HL-60 (cell line): ENCODE results near the gene KRT74.

ENCODE experiments used
- DNase-seq, 2 experiments: peaks; one replicate each; pipeline ENCODE4 v3.0.0-alpha.2; 2010 to 2020; ENCODE audit warnings: low read depth in 1 of 2, low spot score in 1 of 2
- H3K27ac ChIP-seq: fragments of 250-450 bp; sonication (Bioruptor Pico); replicated peaks from 2 replicates; pipeline ENCODE4 v1.5.1; 2020; ENCODE audit warnings: mild to moderate bottlenecking, moderate library complexity
- H3K27me3 ChIP-seq: fragments of 250-450 bp; sonication (Bioruptor Pico); 2 replicates; pipeline ENCODE4 v1.5.1; 2021; ENCODE audit warnings: mild to moderate bottlenecking, moderate library complexity; ENCODE audit not compliant: insufficient read depth, poor library complexity, severe bottlenecking
- H3K4me3 ChIP-seq: replicated peaks from 2 replicates; pipeline ENCODE4 v1.5.1; 2011; ENCODE audit warnings: mild to moderate bottlenecking, control low read depth, low read length; ENCODE audit not compliant: insufficient read depth
- GABPA ChIP-seq: IDR thresholded peaks from 2 replicates; pipeline ENCODE4 v1.6.1; 2012; ENCODE audit warnings: low read depth
- POLR2AphosphoS5 ChIP-seq: IDR thresholded peaks from 2 replicates; pipeline ENCODE4 v1.6.1; 2012; ENCODE audit warnings: low read depth
- SPI1 ChIP-seq: IDR thresholded peaks from 2 replicates; pipeline ENCODE4 v1.6.1; 2012; ENCODE audit warnings: low read depth, mild to moderate bottlenecking, borderline replicate concordance
- TF ChIP-seq, protein P1 (sequence below): IDR thresholded peaks from one replicate; pipeline ENCODE4 v1.5.1; 2011; ENCODE audit warnings: low read length, control low read depth, inconsistent platforms; ENCODE audit not compliant: insufficient read depth
- TF ChIP-seq, protein P2 (sequence below): IDR thresholded peaks from 2 replicates; pipeline ENCODE4 v1.6.1; 2012; ENCODE audit warnings: low read depth; ENCODE audit not compliant: insufficient replicate concordance

The KRT74 gene

DNA sequence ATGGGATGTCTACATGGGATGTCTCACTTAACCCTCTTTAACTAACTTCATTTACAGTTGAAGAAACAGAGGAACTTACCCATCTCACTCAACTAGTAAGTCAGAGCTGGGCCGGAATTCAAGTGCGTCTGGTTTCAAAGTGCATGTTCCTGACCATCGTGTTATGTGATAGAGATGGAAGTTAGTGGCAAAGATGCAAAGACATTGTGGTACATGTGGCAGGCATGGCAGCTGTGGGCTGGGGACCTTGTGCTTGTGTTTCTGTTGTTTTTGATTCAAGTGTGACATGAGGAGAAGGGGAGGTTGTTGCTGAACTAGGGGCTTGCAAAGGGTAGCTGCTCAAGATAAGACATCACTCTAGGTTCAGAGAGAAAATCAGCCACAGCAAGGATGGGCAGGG, 2.3 kb upstream of the KRT74 start:
- DNase-seq = no peak
- H3K27me3 ChIP-seq = peaks cover 2% of the 10 kb centered on the region
- H3K27ac ChIP-seq = no peak overlapping the region
- TF ChIP-seq, protein P1, sequence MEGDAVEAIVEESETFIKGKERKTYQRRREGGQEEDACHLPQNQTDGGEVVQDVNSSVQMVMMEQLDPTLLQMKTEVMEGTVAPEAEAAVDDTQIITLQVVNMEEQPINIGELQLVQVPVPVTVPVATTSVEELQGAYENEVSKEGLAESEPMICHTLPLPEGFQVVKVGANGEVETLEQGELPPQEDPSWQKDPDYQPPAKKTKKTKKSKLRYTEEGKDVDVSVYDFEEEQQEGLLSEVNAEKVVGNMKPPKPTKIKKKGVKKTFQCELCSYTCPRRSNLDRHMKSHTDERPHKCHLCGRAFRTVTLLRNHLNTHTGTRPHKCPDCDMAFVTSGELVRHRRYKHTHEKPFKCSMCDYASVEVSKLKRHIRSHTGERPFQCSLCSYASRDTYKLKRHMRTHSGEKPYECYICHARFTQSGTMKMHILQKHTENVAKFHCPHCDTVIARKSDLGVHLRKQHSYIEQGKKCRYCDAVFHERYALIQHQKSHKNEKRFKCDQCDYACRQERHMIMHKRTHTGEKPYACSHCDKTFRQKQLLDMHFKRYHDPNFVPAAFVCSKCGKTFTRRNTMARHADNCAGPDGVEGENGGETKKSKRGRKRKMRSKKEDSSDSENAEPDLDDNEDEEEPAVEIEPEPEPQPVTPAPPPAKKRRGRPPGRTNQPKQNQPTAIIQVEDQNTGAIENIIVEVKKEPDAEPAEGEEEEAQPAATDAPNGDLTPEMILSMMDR = no peak
- TF ChIP-seq POLR2AphosphoS5 (no peak), SPI1 (no peak)
- TF ChIP-seq, protein P2, sequence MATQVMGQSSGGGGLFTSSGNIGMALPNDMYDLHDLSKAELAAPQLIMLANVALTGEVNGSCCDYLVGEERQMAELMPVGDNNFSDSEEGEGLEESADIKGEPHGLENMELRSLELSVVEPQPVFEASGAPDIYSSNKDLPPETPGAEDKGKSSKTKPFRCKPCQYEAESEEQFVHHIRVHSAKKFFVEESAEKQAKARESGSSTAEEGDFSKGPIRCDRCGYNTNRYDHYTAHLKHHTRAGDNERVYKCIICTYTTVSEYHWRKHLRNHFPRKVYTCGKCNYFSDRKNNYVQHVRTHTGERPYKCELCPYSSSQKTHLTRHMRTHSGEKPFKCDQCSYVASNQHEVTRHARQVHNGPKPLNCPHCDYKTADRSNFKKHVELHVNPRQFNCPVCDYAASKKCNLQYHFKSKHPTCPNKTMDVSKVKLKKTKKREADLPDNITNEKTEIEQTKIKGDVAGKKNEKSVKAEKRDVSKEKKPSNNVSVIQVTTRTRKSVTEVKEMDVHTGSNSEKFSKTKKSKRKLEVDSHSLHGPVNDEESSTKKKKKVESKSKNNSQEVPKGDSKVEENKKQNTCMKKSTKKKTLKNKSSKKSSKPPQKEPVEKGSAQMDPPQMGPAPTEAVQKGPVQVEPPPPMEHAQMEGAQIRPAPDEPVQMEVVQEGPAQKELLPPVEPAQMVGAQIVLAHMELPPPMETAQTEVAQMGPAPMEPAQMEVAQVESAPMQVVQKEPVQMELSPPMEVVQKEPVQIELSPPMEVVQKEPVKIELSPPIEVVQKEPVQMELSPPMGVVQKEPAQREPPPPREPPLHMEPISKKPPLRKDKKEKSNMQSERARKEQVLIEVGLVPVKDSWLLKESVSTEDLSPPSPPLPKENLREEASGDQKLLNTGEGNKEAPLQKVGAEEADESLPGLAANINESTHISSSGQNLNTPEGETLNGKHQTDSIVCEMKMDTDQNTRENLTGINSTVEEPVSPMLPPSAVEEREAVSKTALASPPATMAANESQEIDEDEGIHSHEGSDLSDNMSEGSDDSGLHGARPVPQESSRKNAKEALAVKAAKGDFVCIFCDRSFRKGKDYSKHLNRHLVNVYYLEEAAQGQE = no peak
- H3K4me3 ChIP-seq = no peak overlapping the region

DNA sequence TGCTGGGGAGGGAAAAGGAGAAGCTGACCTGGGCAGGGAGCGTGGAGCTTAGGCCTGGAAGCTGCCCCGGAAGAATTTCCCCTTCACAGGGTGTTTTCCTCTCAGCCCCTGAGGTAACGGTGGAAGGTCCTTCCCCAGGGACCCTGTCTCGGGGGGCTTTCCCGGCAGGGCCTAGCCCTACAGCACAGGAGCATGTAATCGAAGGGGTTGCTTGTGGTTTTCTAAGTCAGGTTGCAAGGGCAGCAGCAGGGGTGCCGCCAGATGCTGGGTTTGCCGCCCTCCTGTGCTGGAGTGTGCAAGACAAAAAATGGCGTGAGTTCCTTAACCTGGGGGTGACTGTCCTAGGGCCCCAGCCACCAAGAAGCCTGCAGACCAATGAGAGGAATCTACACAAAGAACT, 1.6 kb upstream of the KRT74 start:
- Histone ChIP-seq H3K4me3 (no peak overlapping the region), H3K27ac (no peak overlapping the region), H3K27me3 (peaks cover 2% of the 10 kb centered on the region)
- TF ChIP-seq SPI1 (no peak), POLR2AphosphoS5 (no peak), GABPA (no peak)
- TF ChIP-seq, protein P1 = no peak
- TF ChIP-seq, protein P2 = no peak
- no peak for DNase-seq

DNA sequence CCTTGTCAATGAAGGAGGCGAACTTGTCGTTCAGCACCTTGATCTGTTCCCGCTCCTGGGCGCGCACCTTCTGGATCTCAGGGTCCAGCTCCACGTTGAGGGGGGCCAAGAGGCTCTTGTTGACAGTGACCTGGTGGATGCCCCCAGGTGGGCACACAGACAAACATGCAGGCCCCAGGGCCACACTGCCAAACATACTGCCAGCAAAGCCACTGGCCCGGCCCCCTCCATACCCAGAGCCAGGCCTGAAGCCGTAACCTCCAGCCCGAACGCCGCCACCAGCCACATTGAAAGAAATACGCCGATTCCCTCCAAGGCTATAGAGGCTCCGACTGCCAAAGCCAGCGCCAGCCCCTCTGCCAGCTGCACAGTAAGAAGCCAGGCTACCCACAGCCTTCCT, 337 bp downstream of the KRT74 start:
- no peak for DNase-seq
- H3K4me3 ChIP-seq = no peak overlapping the region
- no peak overlapping the region for H3K27ac ChIP-seq
- TF ChIP-seq SPI1 = no peak
- no peak for TF ChIP-seq GABPA
- TF ChIP-seq, protein P1 = no peak
- TF ChIP-seq, protein P2 = no peak
- TF ChIP-seq POLR2AphosphoS5 = no peak
- H3K27me3 ChIP-seq = no peaks in the 10 kb centered on the region
